LHCN-M2 (cell line): ENCODE measurements around the gene NELFB. TPM values are rescaled to one million over a fixed set of nuclear protein-coding genes. Genes with fewer than 3 reads are reported as not detected.
A peak's percentile ranks its signal among the peaks of the same experiment; 100 is the strongest.

ENCODE experiments used
- DNase-seq: peaks from one replicate; pipeline ENCODE4 v3.0.0-alpha.2; 2012; ENCODE audit warnings: low read depth
- polyA plus RNA-seq: library from polyadenylated mRNA; unstranded; fragments of >200 nt; gene quantifications from one replicate; pipeline ENCODE4 v1.2.1, GENCODE V29; 2012; ENCODE audit warnings: missing spikeins
- total RNA-seq: library from RNA; depleted of rRNA; stranded (reverse); fragments of >200 nt; gene quantifications from 2 replicates; pipeline ENCODE4 v1.2.3, GENCODE V29; 2014; rRNA removed

Gene NELFB
- total RNA-seq, result 60.7 and 61.8 TPM in 2 replicates
- polyA plus RNA-seq, result 60.5 TPM

DNA sequence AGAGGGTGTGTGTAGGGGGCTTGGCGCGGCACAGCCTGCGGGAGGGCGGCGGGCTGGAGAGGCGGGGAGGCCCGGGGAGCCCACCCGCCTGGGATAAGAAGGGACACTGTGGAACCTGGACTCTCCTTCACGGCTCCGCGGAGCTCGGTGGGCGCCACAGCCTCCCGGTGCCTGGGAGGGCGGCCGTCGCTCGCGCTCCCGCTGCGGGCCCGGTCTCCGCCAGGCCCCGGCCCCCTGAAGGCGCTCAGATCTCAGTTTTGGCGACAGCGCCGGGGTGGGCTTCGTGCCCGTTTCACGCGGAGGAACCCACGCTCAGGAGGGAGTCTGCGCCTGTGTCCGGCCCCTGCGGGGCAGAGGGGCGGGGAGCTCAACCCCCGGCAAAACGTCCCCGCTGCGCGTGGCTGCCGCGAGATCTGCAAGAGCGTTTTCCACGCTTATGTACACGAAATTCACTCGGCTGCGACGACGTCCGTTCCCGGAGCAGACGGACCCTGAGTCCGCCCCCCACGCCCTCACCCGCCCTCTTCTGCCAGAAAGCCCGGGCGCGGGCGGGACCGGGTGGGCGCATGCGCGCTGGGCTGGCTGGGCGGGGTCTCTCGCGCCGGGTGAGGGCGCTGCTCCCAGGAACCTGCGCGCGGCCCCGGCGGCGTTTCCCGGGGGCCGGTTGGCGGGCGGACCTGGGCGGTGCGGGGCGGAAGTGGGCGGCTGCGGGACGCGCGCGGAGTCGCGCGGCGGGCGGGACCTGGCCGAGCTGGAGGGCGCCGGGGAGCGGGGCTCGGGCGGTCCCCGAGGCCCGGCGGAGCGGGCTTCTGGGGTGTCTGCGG, at the start of gene NELFB:
TSS of gene NELFB (plus strand) at position 704 of the 824 bp plus-strand sequence.
- DNase-seq, result peak; percentile 83

DNA sequence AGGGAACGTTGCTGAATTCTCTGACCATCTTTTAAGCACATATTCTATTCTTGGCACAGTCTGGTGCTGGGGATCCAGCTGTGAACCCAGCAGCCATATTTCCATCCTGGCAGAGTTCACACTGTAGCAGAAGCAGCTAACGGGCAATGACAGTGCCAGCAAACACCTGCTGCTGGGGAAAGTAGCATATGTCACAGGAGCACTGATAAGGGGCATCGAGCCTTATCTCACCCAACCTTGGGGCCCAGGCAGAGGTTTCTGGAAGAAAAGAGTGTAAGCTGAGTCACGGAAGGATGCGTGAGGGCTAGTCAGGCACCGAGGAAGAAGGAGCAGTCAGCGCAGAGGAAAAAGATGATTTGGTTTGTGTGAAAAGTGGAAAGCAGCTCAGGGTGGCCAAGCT, 48.5 kb upstream of the NELFB start:
- no peak for DNase-seq

DNA sequence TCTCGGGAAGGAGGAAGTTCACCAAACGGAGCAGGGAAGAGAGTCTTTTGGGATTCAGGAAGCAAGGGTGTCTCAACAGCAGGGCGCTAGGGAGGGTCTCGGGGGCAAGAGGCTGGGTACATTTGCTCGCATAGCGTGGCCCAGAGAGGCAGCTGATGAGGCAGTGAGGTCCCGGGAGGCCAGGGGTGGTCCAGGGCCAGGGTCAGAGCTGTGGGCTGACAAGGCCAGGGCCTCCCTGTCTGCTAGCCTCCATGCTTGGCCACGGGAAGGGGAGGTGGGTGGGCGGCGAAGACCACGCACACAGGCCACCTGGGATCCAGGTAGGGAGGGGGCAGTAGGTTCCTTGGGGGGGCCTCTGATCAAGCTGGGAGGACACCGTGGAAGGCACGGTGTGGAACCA, 43.6 kb upstream of the NELFB start:
- DNase-seq, result no peak

DNA sequence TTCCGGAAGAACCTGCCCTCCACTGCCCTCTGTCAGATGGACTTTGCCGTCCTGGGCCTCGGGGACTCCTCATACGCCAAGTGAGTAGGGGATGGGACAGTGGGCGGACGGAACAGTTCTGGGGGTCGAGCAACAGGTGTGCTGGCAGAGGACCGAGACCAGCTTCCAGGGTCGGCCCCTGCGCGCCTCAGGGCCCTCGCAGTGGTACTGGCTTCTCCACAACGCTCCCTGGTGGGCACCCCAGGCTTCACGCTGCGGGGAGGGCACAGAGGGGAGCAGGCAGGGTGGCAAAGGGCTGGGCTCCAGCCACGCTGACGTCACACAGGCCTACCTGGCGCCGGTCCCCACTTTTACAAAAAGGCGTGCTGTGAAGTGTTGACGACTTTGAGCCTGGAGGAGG, 42.6 kb upstream of the NELFB start:
- no peak for DNase-seq

DNA sequence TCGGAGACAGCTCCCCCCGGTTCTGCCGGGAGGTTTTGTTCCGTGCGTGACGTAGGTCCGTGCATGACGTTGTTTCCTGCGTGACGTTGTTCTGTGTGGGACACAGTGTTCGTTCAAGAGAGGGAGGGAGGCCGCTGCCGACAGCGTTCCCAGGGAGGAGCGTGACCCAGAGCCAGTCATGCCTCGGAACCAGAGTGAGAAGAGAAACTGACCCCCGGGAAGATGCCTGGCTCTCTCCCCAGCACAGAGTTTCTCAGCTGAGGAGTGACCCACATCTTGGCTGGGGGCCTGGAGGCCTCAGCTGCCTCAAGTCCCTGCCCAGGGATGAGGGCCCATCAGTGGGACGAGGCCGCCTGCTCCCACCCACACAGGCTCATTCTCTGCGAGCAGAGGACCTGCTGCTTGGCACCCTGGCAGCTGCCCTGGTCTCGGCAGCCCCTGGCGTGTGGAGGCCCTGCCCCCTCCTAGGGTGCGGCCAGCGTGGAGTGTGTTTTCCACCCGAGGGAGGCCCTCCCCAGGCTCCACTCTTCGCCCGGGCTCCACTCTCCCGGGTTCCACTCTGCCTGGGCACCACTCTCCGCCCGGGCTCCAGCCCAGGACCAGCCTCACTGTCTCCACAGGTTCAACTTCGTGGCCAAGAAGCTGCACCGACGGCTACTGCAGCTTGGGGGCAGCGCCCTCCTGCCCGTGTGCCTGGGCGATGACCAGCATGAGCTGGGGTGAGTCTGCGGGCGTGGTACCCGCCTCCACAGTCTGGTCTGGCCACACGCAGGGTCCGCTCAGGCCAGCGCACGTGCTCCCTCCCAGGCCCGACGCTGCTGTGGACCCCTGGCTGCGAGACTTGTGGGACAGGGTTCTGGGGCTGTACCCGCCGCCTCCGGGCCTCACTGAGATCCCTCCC, 41.7 kb upstream of the NELFB start:
- DNase-seq, result no peak

DNA sequence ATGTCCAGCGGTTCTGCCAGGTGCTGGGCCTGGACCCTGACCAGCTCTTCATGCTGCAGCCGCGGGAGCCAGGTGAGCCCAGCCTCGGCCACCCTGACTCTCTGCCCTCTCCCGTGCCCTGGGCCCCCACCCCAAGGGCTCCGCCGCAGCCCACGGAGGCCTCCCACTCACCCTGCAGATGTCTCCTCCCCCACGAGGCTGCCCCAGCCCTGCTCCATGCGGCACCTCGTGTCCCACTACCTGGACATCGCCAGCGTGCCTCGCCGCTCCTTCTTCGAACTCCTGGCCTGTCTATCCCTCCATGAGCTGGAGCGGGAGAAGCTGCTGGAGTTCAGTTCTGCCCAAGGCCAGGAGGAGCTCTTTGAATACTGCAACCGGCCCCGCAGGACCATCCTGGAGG, 40.5 kb upstream of the NELFB start:
- DNase-seq, result no peak

DNA sequence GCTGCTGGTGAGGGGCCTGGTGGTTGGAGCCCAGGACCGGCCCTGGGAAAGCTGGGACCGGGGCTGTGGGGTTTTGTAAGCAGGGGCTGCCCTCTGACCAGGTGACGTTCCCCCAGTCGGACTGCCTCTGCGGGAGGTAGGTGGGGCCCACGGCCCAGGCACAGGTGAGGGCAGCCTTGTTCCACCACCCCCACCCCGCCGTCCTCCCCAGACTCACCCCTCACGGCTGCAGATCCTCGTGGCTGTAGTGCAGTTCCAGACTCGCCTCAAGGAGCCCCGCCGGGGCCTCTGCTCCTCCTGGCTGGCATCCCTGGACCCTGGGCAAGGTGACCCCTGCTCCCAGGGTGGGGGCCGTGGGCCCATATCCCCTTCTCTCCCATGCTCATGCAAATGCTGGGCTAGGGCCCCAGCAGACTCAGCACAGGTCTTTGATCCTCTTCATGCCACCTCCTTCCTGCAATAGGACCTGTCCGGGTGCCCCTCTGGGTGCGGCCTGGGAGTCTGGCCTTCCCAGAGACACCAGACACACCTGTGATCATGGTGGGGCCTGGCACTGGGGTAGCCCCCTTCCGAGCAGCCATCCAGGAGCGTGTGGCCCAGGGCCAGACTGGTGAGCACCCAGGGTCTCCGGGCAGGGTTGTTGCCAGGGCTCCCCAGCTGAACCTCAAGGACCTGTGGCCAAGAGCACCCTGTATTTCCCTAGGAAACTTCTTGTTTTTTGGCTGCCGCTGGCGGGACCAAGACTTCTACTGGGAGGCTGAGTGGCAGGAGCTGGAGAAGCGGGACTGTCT, 39.7 kb upstream of the NELFB start:
- DNase-seq, result no peak

DNA sequence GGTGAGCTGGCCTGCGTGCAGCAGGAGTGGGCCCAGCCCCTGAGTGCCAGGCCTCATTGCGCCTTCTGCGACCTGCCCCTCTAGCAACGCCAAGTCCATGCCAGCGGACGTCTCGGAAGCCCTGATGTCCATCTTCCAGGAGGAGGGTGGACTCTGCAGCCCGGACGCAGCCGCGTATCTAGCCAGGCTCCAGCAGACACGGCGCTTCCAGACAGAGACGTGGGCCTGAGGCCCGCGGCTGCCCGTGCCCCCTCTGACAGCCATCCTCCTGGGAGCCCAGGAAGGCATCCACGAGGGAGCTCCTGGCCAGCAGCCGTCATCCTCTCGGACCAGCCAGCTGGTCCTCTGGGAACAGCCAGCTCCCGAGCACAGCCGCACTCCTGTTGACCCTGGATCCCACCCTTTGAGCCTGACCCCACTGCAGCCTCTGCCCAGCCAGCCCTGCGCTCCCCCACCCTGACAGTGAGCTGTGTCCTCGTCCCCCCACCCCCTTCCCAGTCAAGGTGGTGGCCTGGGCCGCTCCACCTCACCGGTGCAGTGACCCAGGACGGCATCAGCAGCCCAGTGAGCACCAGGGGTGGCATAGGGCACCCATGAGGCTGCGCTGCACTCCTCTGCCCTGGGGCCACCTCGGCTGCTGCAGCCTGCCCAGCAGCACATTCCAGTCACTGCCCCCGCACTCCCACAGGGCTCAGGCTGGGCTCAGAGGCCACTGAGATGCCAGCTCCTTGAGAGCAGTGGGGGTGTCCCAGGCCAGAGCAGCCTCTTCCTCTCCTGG, 38.8 kb upstream of the NELFB start:
- DNase-seq, result no peak

DNA sequence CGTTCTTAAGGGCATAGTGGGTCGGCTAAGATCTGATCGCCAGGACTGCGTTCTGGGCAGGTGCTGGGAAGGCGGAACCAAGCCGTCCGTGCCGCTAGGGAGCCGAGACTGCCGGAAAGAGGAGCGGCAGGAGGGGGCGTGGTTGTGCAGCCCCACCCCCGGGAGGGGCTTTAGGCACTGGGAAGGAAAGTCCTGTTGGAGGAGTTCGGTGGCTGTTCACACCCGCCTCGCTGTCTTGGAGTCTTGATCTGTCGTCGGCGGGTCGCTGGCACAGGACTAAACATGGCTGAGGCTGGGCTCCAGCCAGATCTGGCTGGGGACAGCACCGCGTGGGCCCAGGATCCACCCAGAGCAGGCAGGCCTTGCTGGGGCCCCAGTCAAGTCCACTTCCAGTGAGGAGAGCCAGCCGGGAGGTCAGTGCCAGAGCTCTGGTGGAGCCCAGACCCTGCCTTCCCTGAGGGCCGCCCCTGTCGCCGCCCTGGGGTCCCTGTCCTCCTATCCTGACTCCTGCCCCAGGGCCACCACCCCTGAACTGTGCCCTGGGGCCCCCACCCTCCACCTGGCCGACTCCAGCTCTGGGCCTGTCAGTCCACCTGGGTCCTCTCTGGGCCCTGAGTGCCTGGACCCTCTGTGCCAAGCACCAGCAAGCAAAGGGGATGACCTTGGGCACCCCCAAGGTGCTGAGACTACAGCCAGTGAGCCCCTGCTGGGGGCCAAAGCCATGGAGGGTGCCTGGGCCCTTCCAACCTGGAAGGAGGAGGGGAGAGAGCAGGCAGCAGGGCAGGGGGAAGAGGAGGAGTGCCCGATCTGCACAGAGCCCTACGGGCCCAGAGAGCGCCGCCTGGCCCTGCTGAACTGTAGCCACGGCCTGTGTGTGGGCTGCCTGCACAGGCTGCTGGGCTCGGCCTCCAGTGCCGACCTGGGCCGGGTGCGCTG, 37.6 kb upstream of the NELFB start:
- no peak for DNase-seq

DNA sequence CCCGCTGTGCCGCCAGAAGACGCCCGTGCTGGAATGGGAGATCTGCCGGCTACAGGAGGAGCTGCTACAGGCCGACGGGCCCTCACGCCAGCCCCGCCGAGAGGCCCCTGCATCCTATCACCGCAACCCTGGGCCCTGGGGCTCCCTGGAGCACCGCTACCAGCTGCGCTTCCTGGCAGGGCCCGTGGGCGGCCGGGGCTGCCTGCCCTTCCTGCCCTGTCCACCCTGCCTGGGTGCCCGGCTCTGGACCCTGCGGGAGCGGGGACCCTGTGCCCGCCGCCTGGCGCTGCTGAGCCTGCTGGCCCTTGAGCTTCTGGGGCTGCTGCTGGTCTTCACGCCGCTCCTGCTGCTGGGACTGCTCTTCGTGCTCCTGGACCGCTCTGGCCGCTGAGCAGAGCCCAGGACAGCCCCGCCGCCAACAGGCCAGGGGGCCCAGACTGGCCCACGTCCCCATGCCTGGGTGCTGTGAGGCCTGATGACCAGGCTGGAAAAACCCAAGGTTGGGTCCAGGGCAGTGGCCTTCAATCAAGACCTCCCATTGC, 36.8 kb upstream of the NELFB start:
- no peak for DNase-seq

DNA sequence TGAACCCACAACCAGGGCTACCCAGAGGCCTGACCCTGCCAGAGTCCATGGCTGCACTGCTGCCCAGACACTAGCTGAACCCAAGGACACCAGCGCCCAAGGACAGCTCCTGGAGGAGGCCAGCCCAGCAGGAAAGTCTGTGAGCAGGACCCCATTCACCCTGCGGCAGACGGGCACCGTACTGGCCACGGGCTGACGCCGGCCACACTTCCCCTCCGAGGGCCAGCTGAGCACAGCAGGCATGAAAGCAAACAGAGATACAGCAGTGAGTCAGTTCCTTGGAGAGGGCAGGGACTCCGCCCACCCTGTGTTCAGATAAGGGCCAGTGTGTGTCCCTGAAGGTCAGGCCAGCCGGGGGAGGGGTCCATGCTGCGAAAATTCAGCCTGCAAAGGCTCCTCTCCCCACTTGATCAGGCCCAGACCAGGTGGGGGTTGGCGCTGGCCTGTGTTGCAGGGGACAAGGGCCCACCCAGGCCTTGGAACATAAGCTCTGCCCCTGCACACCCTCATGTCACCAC, 36.3 kb upstream of the NELFB start:
- peak; percentile 59 for DNase-seq

DNA sequence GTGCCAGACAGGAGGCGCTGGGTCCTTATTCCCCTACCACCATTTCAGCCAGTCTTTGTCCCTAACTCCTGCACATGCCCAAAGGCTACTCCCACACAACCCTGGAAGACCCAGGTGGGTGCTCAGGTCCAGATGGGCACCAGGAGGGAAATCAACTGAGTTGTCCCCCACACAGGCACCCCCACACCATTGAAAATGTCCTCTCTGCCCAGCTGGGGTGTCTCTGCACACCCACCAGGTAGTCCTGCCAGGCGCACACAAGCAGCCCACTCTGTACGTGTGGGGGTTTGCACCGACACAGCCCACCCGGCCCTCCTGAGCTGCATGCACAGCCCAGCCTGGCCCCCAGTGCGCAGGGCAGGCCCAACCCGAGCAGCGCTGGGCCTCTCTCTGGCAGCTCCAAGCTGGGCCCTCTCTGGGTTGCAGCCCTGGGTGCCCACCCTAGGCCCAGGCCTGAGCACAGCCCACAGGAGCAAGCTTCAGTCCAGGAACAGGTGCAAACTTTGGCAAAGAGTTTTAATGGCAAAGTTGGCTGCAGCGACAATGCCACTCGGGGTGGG, 35.3 kb upstream of the NELFB start:
- DNase-seq, result no peak

DNA sequence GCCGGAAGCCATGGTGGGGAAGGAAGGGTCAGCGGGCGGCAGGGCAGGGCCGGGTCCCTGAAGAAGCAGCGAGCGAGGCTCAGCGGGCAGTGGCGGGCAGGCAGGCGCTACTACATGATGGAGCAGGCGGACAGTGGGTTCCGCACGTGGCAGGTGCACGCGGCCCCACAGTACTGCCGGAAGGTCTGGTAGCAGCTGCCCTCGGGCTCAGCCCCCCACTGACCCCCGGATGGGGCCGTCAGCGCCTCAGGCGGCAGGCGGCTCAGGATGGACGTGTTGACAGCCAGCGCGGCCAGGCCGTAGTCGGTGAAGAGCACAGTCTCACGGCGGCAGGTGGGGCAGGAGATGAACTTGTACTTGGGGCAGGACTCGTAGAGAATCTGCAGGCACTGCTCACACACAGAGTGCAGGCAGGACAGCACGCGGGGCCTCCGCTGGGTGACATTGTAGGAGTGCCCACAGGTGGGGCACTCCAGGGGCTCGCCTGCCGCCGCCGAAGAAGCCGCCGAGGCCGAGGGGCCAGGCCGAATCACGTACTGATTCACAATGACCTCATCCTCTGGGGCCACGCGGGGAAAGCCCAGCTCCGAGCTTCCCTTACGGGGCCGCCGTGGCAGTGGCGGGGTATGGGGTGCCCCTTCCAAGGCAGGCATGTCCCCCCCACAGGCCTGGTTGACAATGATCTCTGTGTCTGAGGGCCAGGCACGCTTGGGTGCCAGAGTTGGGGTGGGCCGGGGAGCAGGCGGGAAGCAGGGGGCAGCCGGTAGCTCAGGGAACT, 34.6 kb upstream of the NELFB start:
- DNase-seq, result no peak

DNA sequence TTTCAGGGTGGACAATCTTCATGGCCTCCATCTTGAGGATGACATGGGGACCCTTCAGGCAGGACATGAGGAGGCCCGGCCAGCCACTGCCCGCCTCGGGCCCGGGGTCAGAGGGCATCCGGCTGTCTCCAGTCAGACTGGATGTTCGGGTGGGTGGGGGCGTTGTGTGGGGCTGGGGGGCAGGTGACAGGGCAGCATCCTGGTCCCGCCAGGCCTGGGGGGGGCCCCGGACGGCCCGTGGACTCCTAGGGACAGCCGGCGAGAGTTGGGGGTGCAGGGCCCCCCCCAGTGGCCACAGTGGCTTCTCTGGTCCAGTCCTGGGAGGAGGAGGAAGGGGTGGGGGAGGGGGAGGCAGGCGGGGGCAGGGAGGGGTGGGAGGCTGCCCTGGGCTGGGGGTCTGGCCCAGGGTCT, 34.0 kb upstream of the NELFB start:
- no peak for DNase-seq

DNA sequence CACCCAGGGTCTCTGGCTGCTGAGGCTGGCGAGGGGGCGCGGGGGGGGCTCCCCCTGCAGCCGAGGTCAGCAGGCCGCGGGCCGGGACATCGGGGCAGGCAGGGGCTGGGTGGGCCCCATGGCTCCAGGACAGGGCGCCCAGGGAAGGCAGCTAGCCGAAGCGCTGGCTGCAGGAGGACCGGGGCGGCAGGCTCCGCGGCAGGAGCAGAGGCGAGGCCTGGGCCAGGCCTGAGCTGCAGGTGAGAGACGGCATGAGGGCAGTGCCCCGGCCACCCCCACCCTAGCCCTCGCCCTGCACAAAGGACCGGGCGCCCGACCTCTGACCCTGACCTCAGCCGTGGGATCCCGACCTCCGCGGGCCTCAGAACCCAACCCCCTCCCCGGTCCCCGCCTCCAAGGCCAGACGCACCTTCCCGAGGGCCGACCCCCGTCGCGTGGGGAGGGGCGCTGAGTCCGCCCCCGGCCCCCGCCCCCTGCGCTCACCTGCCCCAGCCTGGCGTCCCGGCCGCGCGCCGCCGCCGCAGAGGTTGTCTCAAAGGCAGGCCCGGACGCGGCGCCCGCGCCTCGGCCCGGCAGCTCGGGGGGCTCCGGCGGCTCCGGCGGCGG, 33.5 kb upstream of the NELFB start:
- no peak for DNase-seq

DNA sequence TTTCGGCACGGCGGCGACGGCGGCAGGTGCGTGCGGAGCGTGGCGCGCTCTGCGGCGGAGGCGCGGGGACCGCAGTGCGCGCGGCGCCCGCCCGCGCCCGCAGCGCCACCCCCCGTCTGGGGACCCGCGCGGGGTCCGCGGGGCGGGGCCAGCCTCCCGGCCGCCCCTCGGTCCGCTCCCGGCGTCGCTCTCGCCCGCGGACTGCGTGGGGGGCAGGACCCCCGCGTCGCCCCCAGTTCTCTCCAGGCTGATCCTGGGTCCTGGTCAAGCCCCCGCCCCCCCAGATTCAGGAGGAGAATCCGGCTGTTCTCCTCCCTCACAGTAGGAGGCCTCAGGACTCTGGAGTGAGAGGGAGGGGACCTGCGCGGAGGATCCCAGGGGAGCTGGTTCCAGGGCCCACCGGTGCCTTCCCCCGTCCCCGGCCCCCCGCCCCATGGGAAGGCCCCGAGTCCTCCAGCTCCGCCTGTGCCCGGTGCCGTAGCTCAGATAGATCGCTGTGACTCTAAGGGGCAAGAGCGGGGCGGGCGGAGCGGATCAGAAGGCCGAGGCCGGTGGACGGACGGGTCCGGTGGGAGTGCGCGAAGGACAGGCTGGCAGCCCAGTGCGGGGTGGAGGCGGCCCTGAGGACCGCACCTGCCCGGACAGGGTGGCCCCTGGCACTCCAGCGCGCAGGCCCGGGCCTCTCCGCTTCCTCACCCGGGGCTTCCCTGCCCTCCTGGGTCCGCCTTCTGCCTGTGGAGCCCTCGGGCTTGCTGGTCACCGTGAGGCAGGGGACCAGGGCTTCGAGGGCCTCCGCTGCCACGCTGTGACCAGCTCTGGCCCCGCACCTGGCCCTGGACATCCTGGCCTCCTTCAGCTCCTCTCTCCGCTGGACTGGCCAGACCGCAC, 32.7 kb upstream of the NELFB start, which contains the start of gene RNF208:
TSS of gene RNF208 (minus strand) at position 51 of the 888 bp plus-strand sequence. CDS start 1,028 bp downstream, outside the sequence.
- DNase-seq, result no peak
